Measurements from ENCODE around the gene NFE2L3.

NFE2L3 gene

DNA sequence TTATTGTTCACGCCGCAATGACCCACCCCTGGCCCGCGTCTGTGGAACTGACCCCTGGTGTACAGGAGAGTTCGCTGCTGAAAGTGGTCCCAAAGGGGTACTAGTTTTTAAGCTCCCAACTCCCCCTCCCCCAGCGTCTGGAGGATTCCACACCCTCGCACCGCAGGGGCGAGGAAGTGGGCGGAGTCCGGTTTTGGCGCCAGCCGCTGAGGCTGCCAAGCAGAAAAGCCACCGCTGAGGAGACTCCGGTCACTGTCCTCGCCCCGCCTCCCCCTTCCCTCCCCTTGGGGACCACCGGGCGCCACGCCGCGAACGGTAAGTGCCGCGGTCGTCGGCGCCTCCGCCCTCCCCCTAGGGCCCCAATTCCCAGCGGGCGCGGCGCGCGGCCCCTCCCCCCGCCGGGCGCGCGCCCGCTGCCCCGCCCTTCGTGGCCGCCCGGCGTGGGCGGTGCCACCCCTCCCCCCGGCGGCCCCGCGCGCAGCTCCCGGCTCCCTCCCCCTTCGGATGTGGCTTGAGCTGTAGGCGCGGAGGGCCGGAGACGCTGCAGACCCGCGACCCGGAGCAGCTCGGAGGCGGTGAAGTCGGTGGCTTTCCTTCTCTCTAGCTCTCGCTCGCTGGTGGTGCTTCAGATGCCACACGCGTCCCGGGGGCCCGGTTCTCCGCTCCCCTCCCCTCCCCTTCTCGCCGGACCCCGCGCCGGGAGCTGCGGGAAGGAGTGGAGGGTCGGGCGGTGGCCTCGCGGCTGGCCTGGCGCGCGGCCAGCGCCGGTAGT, 49.4 kb downstream of the NFE2L3 start, which contains the start of gene CBX3:
CBX3 (plus strand) TSS at position 499 of the 772 bp plus-strand sequence. CDS start 1,254 bp downstream, outside the sequence.
- DNase-seq, result no peak

DNA sequence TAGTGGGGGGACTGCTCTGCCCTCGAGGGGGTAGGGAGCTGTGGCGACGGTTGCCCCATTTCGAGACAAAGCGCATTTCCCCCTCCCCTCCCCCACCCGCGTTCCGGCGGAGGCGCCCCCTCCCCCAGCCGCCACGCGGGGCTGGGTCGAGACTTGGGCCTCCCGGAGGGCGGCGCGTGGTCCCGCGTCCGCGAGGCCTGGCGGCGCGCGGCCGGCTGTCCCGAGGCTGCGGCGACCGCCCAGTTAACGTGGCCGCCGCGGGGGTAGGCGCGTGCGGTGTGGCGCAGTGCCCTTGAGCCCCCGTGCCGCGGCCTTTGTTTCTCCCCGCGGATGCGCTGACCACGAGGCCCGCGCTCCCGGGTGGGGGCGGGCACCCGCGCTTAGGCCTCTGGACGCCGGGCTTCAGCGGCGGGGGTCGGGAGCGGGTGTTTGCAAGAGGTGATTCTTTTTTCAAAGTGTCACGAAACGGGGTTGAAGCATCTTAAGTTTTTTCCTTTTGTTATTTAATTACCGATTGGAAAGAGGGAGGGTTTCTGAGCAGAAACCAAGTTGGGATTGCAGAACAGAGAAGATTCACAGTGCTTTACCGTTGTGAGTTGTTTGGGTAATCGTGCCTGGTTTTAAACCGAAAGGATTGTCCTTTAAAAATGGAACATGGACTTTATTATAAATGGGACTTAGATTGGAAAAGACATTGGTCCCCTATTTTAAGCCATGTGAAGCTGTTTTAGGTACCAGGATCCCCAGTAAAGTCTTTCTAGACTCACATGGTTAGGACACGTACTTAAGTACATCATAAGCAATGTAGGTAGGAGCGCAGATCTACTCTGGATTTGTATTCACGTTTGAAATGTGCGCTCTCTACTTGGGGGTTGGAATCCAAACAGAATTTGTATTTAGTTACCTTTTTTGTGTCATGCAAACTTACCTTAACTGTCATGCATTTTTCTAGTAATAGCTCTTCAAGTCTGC, 50.3 kb downstream of the NFE2L3 start:
- no peak for DNase-seq

DNA sequence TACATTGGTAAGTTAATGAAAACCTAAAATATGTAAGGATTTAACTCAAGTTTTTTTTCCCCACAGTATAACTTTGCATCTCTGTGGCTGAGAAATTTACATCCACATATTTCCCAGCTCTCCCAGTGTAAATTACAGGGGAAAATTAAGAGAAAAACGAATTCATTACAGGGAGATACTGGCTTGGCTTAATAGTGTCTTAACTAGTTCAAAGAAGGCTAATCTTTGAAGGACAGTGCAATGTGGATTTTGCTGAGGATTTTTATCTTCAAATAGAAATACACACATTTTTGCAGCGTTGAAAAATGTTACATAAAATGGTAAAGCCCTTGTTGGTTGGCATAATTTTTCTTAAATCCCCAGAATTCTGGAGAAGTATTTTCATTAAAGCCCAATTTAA, 51.0 kb downstream of the NFE2L3 start:
- DNase-seq, result no peak

DNA sequence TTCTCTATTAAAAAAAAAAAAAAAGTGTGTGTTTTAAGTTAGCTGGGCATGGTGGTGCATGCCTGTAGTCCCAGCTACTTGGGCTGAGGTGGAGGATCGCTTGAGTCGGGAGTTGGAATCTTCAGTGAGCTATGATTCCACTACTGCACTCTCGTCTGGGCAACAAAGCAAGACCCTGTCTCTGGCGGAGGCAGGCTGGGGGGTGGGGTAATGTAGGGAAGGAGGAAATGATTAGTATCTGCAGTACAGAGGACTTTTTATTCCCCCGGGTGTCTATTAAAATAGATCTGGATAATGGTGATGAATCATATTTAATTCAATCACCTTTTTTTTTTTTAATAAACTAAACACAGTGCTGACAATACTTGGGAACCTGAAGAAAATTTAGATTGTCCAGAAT, 56.0 kb downstream of the NFE2L3 start:
- no peak for DNase-seq

DNA sequence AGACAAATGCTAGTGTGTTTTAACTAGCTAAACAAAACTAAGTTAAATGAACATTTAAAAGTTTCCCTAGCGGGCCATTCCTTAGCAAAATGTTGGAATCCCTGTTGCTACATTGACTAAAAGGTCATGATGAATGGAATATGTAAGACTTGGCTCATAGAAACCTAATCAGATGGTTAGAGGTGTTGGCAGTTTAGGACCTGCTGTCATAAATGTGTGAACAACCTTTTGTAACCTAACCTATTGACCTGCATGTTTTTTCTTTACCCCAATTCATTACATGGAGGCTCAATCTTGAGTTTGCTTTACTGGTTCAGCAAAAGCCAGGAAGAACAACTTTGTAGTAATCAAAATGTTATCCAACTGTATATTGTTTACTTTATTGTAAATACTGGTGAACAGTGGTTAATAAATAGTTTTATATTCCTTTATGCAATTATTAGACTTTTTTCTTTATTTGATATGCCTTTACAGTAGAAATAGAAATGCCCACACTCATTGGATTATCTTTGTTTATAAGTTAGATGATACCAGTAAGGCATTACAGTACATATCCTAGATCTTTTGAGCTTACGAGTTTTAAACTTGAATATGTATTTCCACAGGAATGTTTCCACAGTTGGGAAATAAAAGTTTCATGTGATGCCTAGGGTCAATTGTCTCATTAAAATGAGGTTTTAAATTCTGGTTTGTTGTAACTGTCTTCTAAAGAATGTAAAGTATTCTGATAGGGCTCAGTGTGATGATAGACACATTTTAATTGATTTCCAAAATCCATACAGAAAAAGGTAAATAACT, 61.1 kb downstream of the NFE2L3 start:
- no peak for DNase-seq

DNA sequence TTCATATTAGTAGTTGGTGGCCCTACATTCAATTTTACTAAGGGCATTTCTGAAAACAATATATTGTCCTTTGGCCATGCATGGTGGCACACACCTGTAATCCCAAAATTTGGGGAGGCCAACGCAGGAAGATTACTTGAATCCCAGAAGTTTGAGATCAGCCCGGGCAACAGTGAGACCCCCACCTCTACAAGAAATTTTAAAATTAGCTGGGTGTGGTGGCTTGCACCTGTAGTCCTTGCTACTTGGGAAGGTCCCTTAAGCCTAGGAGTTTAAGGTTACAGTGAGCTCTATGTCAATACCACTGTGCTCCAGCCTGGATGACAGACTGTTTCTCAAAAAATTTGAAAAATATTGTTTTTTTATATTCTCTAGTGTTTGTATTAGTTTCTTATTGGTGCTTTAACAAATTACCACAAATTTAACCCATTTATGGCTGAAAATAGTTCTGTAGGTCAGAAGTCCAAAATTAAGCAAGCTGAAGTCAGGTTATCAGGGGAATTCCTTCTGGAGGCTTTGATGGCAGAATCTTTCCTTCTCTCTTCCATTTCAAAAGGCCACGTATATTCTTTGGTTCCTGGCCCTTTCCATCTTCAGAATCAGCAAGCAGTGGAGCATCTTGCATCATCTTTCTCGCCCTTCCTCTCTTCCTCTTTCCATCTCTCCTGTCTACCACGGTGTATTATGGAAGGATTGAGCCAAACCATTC, 62.0 kb downstream of the NFE2L3 start:
- DNase-seq, result no peak

DNA sequence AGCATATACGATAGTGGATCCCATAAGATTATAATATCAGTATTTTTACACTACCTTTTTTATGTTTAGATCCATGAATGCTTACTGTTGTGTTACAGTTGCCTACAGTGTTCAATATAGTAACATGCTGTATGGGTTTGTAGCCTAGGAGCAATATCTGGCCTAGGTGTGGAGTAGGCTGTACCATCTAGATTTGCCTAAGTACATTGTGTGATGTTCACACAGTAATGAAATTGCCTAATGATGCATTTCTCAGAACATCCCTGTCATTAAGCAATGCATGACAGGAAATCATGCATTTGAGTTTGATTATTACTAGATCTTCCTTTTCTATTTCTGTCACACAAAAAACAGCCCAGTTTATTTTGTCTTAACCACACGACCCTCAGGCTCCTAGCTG, 64.1 kb downstream of the NFE2L3 start:
- no peak for DNase-seq

DNA sequence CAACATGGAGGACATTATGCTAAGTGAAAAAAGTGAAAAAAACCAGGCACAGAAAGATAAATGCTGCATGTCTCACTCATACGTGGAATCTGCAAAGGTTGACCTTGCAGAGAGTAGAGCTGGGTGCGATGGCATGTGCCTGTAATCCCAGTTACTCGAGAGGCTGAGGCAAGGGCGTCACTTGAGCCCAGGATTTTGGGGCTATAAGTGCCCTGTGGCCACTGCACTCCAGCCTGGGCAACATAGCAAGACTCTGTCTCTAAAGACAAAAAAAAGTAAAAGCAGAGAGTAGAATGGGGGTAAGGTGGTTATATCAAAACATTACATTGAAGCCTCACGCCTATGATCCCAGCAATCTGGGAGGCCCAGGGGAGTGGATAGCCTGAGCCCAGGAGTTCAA, 72.4 kb downstream of the NFE2L3 start:
- no peak for DNase-seq

DNA sequence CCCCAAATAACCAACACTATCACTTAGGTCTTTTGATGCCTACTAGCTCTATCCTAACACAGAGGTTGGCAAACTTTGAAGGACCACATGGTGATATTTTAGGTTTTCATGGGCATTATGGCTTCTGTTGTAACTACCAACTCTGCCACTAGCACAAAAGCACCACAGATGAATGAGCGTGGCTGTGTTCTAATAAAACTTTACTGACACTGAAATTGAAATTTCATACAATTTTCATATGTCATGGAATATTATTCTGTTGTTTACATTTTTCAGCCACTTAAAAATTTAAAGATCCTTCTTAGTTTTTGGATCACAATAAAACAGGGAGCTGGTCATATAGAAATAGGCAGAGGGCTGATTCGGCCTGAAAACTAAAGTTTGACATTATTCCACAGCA, 76.0 kb downstream of the NFE2L3 start:
- DNase-seq, result no peak

DNA sequence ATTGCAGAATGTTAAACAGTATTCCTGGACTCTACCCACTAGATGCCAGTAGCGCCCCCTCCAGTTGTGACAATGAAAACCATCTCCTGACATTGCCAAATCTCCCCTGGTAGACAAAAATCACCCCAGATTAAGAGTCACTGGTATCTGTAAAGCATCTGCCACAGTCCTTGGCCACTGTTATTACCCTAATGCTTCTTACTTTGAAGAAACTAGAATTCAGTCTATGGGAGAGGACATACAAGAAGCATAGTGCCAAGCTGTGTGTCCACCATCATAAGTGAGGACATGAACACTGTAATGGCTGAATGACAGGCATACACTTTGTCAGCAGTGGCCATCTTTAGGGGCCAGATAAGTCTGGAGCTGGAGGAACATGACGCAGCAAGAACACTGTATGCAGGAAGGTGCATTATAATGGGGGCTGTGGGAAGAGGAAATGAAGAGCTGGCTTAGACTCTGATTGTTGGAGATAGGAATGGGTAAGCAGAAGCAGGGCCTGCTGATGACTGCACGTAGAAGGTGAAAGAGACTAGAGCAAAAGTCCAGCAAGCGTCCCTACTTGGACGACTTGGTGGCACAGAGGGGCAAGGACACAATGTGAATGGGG, 82.0 kb downstream of the NFE2L3 start:
- no peak for DNase-seq
